Measurements from ENCODE around the gene RNF157.

RNF157 gene

GRCh38 chr17:76138896-76139752 lies 101.2 kb downstream of the RNF157 start:
- no peak for DNase-seq

DNA sequence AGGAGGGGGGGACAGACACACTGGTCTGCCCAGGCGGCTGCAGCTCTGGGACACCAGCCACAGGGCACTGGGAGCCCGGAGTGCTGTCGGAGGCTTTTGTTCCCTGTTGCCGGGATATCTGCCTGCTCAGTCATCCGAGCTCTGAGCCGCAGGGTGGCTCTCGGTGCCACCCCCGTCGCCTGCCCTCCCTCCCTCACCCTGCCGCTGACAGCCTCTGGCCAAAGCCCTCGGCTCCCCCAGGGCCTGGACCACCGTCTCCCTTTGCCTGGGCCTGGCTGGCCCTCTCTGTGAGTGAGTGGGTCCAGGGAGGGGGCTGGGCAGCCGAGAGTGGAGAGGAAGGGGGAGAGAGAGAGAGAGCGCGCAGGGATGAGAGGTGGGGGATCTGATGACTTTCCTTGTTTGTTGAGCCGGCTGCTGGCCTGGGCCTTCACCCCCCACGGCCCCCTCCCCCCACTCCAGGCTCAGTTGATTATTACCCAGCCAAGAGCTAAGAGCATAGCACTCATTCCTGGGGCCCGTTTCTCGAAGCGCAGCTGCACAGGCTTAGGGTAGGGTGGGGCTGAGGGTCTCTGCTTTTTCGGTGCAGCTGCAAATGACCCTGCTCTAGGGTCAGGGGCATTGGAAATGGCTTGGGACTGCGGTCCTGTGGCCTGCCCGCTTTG lies 101.9 kb downstream of the RNF157 start:
- no peak for DNase-seq

DNA sequence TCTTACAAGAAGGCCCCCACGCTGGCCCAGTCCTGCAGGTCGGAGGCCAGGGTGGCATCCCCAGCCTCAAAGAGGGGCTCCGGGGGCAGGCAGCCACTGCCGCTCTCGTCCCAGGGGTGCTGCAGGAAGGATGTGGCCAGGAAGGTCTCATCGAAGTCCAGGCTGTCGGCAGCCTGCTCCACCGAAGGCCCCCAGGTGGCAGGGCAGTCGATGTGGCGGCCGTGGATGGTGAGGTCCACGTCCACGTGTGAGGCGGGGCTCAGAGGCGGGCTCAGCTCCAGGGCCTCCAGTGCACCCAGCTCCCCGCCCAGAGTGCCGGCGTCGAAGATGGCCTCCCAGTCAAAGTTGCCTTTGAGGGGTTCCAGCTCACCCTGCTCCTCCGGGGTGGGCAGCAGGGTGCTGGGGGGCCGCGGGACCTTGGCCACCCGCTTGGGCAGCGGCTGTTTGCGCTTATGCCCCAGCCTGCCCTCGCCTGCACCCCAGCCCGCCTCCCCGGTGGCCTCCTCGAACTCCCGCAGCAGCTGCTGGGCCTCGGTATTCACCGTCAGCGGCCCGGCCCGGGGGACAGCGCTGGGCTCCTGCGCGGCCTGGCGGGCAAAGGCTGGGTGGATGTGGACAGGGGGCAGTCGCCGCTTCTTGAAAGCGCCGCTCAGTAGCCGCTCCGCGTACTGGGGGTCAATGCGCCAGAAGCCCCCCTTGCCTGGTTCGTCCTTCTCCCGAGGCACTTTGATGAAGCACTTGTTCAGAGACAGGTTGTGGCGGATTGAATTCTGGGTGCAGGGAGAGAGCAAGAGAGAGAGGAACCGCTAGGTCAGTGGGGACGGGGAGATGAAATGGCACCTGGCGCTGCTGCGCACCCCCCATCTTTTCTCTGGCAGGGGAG lies 102.7 kb downstream of the RNF157 start:
- DNase-seq: no peak

DNA sequence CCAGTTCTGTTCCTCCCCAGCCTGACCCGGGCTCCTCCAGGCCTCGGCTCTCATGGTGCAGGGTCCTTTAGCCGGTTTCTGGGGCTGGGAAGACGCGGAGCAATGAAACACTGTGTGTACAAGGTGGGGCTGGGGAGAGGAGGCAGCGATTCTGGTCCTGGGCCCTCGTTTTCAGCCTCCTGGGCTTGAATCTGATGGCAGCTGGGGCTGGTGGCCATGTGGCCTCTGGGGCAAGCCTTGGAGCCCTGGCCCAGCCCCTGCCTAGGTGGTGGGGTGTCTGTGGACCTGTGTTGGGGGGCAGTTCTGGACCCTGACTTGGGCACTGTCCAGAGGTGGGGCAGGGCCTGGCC lies 103.3 kb downstream of the RNF157 start:
- no peak for DNase-seq

GRCh38 chr17:76136276-76137000 lies 103.9 kb downstream of the RNF157 start:
- DNase-seq: no peak

DNA sequence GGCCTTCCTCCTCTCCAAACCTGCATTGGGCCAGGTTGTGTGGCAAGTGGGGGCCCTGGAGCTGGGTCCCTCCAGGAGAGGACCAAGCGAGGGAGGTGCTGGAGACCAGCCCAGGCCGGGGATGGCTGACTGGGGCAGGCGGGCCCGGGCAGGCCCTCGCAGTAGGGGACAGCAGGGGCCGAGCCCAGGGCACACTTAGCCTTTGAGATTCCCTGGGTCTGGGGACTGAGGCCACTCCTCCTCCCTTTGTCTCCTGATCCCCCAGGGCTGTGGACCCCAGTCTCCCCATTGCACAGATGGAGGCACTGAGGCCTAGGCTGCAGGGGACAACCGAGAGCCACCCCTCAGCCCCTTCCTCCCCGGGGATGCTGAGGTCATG lies 104.5 kb downstream of the RNF157 start:
- DNase-seq: no peak

GRCh38 chr17:76134911-76135809 lies 105.1 kb downstream of the RNF157 start:
- DNase-seq: no peak

- no peak for DNase-seq
These were observed 107.5 kb downstream of the RNF157 start for GRCh38 chr17:76132574-76133338.

GRCh38 chr17:76131692-76132573 lies 108.4 kb downstream of the RNF157 start:
- no peak for DNase-seq

DNA sequence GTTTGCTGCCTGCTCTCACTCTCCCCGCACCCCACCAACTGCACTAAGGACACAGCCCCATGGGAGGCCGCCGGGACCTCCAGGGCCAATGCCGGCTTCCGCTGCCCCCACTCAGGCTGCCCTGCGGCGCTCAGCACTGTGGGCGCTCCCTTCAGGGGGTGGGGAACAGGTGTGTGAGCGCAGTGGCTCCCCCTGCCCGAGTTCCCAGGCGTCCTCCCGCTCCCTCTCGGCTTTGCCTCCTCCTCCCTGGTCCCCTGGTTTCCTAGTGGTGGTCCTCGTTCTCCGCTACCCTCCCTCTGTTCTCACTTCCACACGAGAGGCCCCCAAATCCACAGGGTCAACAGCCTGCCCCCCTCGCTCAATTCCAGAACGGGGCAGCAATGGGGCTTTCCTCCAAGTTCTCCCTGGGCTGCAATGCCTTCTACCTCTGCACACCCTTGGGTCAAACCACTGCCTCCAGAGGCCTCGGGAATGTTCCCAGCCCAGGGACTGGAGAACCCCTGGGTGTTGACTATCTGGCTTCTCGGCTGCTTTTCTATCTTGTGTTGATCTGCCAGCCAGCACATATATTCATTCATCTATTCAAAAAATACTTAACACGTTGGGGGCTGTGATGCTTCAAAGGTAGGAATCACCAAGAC lies 109.1 kb downstream of the RNF157 start:
- no peak for DNase-seq

- DNase-seq: no peak
These were observed 109.8 kb downstream of the RNF157 start for GRCh38 chr17:76130473-76130872.

GRCh38 chr17:76125922-76126321 lies 114.4 kb downstream of the RNF157 start:
- no peak for DNase-seq

DNA sequence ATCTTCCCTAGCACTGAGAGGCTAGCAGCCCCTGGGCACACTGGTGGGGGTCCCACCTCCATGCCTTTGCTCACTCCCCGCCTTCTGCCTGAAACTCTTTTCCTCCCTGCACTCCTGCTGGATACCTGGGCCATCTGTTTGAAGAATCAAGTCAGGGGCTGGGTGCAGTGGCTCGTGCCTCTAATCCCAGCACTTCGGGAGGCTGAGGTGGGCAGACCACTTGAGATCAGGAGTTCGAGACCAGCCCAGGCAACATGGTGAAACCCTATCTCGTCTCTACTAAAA lies 115.0 kb downstream of the RNF157 start:
- no peak for DNase-seq

- peak; percentile 14 to 63 for DNase-seq
These were observed 115.5 kb downstream of the RNF157 start for GRCh38 chr17:76124582-76125390.

GRCh38 chr17:76123749-76124581 lies 116.3 kb downstream of the RNF157 start:
- DNase-seq: no peak

DNA sequence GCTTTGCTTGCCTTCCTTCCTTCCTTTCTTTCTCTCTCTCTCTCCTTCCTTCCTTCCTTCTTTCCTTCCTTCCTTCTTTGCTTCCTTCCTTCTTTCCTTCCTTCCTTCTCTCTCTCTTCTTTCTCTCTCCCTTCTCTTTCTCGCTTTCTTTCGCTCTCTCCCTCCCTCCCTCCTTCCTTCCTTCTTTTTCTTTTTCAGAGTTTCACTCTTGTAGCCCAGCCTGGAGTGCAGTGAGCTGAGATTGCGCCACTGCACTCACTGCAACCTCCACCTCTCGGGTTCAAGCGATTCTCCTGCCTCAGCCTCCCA lies 117.1 kb downstream of the RNF157 start:
- DNase-seq: no peak

DNA sequence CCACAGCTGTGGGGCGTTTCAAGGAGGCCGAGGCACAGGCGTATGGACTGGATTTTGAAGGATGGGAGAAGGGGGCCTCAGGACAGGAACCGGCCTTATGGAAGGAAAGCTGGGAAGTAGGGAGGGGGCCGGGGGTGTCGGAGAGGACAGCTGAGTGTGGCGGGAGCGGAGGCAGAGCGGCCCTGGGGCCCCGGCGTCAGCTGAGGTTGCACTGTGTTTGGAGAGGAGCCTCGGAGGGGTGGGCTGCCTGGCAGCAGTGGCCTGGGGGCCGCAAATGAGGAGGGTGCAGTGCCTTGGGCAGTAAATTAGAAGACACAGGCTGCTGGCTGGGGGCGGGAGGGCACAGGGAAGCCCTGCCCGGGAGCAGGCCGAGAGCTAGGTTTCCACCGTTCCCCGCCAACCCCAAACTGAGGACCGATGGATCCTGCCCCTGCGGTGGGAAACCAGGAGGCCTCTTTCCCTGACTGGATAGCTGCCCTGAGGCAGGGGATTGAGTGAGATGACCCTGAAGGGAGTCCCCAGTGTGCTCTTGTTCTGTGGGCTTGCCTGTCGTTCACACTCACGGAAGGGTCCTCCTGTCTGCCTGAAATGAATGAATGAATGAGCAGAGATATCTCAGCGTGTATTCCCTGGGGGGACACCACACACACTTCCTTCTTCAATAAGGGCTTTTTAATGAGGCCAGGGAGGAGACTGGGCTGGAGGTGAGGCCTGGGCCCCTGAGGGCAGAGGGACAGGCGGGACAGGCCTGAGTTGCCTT lies 117.7 kb downstream of the RNF157 start:
- no peak for DNase-seq
